Measurements from ENCODE around the gene ZNF888.
"Not testable (repeated sequence)": the region's sequence is repeated elsewhere in the genome, so short reads cannot be mapped to it uniquely, and the experiment has no call there.

ZNF888 gene

GRCh38 chr19:52941523-52941922 is 18.3 kb upstream of the ZNF888 start:
- DNase-seq: not testable (repeated sequence)

- DNase-seq: not testable (repeated sequence)
These were observed 17.7 kb upstream of the ZNF888 start for GRCh38 chr19:52940905-52941304.

- DNase-seq: no peak
These were observed 15.5 kb upstream of the ZNF888 start for GRCh38 chr19:52938761-52939160.

GRCh38 chr19:52936954-52937325 is 13.7 kb upstream of the ZNF888 start:
- no peak for DNase-seq

- DNase-seq: no peak
These were observed 13.1 kb upstream of the ZNF888 start for GRCh38 chr19:52936151-52936953.

GRCh38 chr19:52935434-52935833 is 12.2 kb upstream of the ZNF888 start:
- no peak for DNase-seq

- DNase-seq: not testable (repeated sequence)
These were observed 1.4 kb upstream of the ZNF888 start for GRCh38 chr19:52924641-52925040.

- no peak for DNase-seq
These were observed 758 bp upstream of the ZNF888 start for GRCh38 chr19:52923778-52924593.

- no peak for DNase-seq
These were observed 5.7 kb downstream of the ZNF888 start for GRCh38 chr19:52917531-52917930.

- DNase-seq: no peak
These were observed 12.6 kb downstream of the ZNF888 start for GRCh38 chr19:52910648-52911047.

GRCh38 chr19:52904052-52904780 is 19.0 kb downstream of the ZNF888 start:
- DNase-seq: not testable (repeated sequence)

GRCh38 chr19:52901842-52902241 is 21.4 kb downstream of the ZNF888 start:
- DNase-seq: no peak

GRCh38 chr19:52898596-52898995 is 24.6 kb downstream of the ZNF888 start:
- not testable (repeated sequence) for DNase-seq

- DNase-seq: no peak
These were observed 25.1 kb downstream of the ZNF888 start for GRCh38 chr19:52898101-52898500.

- DNase-seq: peak; percentile 95
These were observed 25.9 kb downstream of the ZNF888 start, which contains the start of gene ZNF320 for GRCh38 chr19:52897138-52897935. Gene ZNF320 (minus strand): TSS chr19:52897635. CDS start chr19:52890255, 7,380 bp downstream.

GRCh38 chr19:52896431-52897137 is 26.6 kb downstream of the ZNF888 start:
- DNase-seq: no peak

- DNase-seq: no peak
These were observed 31.9 kb downstream of the ZNF888 start for GRCh38 chr19:52891336-52891735.

- no peak for DNase-seq
These were observed 33.3 kb downstream of the ZNF888 start for GRCh38 chr19:52889931-52890330.

GRCh38 chr19:52889076-52889475 is 34.2 kb downstream of the ZNF888 start:
- no peak for DNase-seq

- no peak for DNase-seq
These were observed 42.3 kb downstream of the ZNF888 start for GRCh38 chr19:52880895-52881389.

GRCh38 chr19:52872996-52873395 is 50.2 kb downstream of the ZNF888 start:
- not testable (repeated sequence) for DNase-seq

Data from activated effector memory CD4-positive, alpha-beta T cell treated with anti-CD3 and anti-CD28 coated beads, Interleukin-2, amount 50 U/mL, for 16 hours (primary cell).